Brain pericyte (primary cell): ENCODE results near the gene TRPC6.
"Not testable (repeated sequence)": the region's sequence is repeated elsewhere in the genome, so short reads cannot be mapped to it uniquely, and the experiment has no call there.

ENCODE experiments used
- DNase-seq: peaks from one replicate; pipeline ENCODE4 v3.0.0-alpha.2; 2012; ENCODE audit warnings: low read depth, low spot score

TRPC6 gene

DNA sequence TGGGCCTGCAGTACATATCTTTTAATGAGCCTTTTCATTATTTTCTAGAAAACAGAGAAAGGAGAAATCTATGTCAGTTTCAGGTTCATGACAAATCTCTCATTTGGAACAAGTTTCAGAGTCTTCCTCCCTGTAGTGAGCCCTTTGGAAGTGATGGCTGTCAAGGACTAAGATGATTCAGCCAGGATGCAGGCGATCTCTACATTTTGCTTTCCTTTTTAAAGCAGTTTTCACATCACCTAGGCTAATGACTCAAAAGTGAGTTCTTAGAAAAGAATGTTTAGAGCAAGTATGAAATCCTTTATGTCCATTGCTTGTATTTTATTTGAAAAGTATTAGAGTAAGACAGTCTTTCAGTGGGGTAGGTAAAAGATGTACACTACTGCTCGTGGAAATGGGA, 130.1 kb downstream of the TRPC6 start:
- no peak for DNase-seq

DNA sequence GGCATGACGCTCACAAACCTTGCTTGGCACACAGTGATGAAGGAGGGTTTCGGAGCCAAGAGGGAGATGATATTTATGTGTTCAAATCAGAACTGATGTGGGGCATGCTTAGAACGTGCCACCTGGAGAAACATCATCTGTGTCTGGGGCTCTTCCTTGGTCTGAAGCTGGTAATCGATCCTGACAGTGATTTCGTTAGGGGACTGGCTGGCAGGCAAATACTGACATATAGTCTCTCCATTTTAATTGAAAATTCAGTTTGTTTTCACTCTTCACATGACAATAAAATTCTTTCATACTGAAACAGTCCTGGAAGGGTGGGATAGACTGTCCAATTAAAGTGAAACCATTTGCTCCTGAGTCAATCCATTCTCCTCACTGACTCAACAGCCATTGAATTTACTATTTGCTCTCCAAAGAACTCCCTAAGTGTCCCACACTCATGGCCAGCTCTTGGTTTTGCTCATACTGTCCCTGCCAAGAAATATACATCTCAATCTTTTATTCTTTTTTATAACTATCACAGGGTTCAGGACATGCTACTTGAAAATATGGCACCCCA, 134.8 kb downstream of the TRPC6 start:
- DNase-seq, result no peak

DNA sequence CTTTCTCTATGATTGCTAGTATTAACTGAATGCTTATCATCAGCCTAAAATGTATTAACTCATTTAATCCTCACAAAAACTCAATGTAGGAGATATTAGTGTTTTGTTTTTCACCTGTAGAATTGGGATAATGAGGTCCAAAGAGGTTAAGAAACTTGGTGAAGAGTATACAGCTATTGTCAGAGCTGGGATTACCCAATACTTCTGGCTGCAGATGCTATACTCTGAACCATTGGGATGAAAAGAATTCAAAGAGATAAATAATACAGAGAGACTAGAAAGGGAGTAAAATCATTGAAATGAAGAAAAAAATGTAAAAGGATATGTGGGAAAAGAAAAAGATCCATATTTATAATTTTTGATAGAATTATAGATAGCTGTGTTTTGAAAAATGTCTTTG, 137.1 kb downstream of the TRPC6 start:
- no peak for DNase-seq

DNA sequence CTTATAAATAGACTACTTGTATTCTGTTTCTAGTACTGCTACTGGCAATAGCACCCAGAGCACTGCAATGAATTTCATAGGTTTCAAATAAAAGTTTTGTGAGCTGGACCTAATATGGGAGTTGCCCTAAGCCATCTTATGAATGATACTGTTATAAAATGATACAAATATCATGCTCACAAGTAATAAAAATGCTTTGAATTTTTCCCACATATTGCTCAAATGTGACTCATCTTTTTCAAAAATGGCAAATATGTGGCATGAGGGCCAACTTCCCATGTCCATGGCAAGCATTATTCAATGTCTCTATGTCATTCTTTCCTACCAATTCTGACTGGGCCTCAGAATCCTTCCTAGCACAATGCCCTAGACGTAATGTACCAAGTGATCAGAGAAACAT, 137.6 kb downstream of the TRPC6 start:
- no peak for DNase-seq

DNA sequence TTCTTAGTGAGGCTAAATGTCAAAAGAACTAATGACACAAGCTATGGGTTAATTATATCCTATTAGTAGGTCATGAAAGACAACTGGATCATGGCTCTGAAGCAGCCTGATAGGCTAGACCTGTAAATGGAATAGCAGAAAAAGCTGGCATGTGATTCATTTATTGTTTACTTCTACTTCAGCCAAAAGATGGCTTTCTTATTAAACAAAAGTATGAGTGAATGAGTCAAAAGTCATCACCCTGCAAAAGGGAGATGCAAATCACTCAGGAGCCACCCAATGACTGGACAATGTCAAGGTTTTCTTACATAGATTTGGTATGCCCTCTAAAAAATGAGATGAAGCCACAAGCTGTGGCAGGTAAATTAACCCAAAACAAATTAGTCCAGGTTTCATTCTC, 138.0 kb downstream of the TRPC6 start:
- no peak for DNase-seq

DNA sequence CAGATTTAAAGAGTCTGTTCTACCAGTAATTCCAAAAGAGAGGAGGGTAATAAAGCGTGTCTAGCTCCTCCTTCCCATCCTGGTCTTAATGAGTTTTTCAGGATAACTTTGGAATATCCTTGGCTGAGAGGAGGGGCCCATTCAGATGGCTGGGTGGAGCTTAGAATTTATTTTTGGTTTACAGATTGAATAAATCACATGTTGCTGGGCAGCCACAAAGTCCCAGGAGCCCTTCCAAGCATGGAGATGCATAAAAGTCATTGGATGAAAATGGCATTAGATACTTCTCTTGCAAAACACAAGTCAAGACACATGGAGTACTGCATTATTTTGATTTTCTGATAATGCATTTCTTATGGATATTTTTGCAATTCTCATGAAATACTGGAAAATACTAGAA, 139.0 kb downstream of the TRPC6 start:
- no peak for DNase-seq

DNA sequence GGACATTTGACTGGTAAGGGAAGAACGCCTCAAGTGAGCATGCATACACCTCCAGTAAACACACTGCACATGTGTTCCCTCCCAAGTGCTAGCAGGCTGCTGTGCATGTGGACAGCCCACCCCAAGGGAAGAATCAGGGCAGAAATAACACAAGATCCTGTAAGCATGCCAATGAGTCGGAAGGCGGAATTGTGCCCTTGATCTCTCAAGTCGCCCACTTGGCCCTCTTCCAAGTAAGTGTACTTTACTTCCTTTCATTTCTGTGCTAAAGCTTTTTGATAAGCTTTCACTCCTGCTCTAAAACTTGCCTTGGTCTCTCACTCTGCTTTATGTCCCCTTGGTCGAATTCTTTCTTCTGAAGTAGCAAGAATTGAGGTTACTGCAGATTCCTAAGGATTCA, 139.6 kb downstream of the TRPC6 start:
- peak; percentile 33 for DNase-seq

DNA sequence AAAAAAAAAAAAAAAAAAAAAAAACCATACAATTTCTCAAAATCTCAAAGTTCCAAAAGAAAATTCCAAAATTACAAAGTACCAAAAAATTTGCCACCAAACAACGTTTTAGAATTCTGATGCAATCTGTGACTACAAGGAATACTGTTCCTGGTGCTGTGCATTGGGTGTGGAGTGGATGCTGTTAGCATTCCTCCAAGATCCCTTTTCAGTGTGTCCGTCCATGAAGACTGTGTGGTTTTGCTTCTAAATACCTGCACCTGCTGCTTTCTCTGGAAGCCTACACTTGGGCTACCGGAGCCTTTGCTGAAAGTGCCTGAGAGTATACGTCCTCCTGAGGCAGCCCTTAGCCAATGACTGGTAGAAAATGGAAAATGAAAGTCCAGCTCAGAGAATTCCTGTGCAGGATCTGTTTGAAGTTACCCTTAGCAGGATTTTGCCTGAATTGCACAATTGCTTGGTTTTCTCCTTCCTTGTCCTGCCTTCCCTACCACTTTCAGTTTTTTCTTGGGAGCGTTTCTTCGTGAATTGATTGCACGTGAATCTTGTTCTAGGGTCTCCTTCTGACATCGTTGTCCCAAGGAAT, 140.8 kb downstream of the TRPC6 start:
- DNase-seq, result no peak

DNA sequence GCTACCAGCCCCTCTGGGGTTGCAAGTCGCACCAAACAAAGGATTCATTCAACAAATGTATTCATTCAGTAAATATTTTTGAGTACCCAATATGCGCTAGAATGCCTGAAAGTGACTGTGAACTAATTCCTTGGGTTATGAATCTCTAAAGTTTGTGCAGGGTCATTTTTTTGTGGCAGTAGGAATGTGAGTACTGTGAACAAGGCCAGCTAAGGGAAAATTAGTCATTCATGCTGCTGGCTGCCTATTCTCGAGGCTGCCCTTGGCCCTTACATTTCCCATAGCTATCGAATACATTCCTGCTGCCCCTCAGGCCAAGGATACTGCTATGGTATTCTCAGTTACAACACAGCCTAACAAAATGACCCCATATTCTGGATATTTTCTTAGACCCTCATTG, 141.6 kb downstream of the TRPC6 start:
- DNase-seq, result no peak

DNA sequence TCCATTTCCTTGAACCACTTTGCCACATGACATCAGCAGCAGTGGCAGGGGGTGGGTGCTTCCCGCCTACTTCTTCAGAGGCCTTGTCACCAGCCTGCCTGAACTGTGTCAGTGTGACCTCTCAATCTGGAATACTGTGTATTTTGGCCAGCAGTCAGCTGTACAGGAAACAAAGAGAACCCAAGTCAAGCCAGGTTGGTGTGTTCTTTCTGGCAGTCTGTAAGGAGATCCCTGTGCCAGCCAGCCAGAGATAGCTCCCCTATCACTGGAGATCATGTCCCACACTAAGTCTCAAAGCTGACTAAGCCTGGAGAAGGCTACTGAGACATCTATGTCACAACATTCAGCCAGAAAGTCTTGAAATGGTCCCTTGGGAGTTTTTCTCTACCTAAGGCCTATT, 142.1 kb downstream of the TRPC6 start:
- no peak for DNase-seq

DNA sequence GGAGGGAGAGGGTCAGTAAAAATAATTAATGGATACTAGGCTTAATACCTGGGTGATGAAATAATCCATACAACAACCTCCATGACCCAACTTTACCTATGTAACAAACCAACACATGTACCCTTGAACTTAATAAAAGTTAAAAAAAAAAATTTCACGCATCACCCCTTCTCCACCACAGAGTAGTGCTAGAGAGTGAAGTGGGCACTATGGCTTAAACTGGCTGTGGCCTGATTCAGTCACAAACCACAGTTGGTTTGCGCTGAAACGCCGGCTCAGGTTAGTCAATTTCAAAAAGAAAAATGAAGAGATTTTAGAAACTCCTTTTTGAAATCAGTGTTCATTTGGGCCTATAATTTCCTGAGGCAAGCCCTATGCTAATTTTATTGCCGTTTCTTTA, 144.3 kb downstream of the TRPC6 start:
- no peak for DNase-seq

DNA sequence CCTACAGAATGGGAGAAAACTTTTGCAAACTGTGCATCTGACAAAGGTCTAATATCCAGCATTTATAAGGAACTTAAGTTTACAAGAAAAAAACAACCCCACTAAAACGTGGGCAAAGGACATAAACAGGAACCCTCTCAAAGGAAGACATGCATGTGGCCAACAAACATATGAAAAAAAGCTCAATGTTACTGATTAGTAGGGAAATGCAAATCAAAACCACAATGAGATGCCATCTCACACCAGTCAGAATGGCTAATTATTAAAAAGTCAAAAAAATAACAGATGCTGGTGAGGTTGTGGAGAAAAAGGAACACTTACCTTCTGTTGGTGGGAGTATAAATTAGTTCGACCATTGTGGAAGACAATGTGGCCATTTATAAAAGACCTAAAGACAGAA, 145.1 kb downstream of the TRPC6 start:
- DNase-seq, result not testable (repeated sequence)

DNA sequence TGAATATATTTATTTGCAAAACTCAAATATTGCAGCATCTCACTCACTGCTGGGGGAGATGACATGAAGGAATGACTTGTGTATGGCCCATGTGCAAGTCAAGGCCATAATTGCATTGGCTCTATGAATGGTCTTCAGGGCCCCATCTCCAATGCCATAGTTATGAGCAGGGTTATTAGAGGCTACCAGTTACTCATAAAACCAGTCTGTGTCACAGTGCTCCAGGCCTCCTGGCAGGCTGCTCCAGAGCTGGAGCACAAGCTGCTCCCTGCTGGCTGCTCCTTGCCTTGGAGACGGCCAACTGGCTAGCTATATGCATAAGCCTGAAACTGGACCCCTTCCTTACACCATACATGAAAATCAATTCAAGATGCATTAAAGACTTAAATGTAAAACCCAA, 145.7 kb downstream of the TRPC6 start:
- DNase-seq, result no peak

DNA sequence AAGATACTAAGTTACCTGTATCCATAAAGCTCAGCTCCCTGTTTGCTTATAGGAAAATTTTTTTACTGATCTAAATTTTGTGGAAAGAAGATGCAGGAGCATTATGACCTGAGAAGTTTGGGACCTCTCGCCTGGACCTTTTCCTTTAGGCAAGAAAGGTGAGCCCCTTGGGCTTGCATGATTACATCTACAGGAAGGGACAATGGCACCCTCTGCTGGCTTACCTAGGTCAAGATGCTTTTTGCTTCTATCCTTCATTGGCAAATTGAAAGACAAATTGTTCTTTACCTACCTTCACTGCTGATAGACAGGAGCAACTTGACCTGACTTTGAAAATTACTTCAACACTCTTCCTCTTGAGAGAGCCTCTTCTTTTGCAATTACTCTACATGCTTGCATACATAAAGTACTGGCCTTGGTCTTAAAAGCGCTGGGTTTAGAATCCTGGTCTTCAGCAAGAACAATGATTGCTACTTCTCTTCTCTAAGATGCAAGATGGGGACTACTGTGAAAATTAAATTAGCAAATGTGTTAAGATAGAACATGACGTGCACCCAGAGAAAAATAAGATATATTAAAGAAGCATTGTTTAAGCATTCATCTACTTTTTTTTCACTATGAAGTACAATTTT, 147.2 kb downstream of the TRPC6 start:
- DNase-seq, result no peak

DNA sequence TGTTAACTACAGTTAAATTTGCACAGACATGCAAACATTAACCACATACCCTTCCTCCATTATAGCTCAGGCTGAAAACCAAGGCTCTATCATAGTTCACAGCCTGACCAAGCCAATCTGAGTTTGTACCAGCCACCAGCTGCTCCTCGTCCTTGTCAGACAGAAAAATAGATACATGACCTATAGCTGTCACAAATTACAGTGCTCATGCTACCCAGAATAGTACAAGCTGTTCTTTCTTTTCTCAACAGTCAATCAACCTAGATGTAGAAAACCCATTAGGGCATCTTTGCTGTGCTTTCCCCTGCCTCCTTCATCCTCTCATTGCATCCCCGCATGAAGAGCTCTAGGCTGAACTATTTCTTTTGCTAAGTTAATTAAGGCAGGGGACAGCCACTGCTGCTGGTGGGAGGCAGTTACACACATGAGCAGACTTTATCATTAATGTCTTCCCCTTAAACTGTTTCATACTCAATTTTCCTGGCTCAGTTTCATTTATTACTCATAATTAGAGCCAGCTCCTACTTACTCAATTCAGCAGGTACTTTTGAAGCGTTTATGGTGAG, 148.3 kb downstream of the TRPC6 start:
- no peak for DNase-seq

DNA sequence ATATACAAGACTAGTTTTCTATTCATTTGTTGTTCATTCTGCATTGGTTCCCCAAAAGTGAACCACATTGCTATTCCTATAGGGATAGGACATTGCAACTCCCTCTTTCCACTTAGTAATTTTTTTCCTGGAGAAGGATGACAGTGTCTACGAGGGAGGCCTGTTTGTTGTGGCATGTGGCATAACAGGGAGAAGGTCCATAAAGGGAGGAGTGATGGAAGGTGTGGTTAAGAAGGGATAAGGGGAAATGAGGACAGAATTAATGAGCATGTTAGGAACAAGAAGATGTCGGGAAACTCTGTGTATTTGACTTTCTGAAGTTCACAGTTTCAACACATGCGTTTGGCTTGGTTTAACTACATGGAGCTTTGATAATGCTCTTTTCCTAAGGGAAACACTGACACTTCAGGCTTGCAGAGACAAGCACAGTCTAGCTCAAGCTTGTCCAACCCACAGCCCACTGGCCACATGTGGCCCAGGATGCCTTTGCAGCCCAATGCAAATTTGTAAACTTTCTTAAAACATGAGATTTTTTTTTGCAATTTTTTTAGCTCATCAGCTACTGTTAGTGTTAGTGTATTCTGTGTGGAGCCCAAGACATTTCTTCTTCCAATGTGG, 149.7 kb downstream of the TRPC6 start:
- DNase-seq, result no peak

DNA sequence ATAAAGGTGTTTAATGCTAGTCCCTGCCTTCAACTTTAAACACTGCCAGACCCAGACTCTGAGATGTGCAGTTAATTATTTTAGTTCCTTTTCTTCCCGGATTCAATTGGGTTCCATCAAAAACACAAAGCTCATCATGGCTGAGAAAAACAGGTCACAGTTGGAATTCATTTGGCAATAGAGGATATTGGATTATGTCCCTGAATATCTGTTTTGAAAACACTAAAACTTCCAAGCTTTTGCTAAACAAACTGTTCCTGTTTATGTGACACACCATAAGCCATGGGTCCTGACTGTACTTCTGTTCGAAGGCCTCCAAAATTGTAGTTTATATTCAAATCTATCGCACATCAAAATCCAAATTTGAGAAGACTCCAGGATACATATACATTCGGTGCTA, 150.7 kb downstream of the TRPC6 start:
- no peak for DNase-seq

DNA sequence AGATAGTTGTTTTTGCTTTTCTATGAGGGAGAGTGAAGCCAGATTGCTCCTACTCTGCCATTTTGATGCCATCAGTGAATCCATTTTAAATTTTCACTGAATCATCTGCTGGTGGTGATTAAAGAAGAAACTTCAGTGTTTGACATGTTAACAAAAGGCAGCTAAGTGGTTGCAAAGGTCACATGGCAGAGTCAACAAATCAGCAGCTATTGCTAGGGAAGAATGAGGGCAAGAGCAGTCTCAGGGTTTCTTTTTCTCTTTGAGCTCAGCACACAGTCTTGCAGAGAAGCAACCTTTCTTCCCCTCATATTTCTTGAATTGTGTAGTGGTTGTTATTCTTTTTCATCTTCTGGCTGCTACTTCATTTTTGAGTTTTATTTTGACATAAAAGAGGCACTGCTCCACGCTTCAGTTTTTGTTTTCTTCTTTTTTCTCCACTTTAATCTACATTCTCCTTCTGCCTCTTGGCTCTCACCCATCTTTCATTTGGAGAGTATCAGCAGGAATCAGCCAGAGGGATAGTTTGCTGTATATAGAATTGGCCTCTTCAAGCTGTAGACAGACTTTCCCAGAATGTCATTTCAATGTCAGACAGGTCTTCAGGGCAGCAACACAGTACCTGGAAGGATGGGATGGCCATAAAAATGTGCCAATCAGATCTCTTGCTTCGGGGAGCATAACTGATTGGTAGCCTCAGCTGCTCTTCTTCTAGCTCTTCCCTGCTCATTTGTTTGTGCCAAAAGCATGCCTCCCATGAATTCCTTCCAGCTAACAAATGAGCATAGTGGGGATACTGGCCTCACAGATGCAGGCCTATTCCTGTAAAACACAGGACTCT, 153.9 kb downstream of the TRPC6 start:
- no peak for DNase-seq

DNA sequence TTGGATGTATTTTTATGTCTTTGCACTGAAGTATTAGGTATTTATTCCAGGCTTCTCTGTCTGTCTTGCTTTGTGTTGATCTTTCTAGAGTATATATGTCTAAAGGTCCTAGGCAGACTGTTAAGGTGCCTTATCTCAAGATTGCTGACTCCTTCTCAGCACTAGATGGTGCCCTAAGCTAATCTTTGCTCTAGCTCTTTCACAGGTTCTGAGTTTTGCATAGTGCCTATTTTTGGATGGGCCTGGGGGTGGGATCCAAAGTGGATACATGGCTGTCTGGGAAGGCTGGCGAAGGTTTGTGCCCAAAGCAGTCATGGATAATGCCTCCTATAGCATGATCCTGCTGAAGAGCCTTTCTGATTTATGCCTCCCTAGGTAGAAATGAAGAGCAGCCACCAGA, 154.9 kb downstream of the TRPC6 start:
- DNase-seq, result no peak

DNA sequence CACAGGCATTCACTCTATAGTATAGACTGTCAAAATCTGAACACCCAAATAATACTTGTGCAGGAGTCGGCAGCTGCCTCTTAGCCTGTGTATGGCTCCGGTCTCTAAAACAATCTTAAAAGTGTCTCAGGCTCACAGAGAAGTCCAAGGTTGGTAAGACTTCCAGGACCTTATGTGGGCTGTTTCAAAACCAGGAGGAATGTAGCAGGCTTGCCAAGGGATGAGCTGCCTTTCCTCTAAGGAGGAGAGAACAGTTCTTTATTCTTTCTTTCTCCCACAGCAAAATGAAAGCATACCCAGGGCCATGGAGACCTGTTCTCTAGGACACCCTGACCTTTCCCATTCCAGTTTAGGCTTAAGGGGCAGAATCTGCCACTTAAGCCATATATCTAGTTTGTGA, 176.5 kb downstream of the TRPC6 start:
- DNase-seq, result no peak
